ENCODE measurements around the gene PTPRK.

The PTPRK gene

DNA sequence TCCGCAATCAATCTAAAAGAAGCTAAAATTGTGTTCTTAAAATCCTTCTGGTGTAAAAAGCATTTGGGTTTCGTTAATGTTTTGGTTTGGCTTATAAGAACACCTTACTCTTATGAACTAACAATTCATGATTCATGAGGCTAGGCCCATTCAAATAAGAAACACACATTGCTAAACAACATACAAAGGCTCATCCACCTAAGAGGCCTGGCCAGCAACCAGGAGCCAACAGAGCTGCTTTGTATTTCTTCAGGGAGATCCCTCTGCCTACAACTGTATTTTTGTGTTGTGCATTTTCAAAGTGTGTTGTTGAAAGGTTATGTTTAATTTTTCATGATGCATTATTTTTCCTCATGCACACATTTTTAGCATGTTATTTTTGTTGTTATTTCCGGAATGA, 98.6 kb downstream of the PTPRK start:
- H3K27ac ChIP-seq = no peak overlapping the region
- TF ChIP-seq, protein P1, sequence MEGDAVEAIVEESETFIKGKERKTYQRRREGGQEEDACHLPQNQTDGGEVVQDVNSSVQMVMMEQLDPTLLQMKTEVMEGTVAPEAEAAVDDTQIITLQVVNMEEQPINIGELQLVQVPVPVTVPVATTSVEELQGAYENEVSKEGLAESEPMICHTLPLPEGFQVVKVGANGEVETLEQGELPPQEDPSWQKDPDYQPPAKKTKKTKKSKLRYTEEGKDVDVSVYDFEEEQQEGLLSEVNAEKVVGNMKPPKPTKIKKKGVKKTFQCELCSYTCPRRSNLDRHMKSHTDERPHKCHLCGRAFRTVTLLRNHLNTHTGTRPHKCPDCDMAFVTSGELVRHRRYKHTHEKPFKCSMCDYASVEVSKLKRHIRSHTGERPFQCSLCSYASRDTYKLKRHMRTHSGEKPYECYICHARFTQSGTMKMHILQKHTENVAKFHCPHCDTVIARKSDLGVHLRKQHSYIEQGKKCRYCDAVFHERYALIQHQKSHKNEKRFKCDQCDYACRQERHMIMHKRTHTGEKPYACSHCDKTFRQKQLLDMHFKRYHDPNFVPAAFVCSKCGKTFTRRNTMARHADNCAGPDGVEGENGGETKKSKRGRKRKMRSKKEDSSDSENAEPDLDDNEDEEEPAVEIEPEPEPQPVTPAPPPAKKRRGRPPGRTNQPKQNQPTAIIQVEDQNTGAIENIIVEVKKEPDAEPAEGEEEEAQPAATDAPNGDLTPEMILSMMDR (conservative IDR thresholded peaks at IDR 0.05) = no peak

DNA sequence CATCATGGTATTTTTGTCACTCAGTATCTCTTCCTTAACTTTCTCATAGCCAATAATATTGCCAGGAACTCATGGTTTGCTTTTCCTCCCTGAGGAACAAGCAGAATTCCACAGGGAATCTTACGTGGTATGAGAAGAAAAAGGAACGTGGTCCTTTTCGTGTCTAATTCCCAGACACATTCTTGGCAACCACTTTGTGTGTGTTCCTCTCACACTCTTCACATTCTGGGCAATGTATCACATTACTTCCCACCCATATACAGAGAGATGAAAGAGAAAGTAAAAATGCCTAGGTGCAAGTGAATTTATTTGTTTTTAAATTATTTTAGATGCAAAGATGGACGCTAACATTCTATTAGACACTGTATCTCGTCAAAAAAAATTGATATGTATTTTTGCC, 102.7 kb downstream of the PTPRK start:
- TF ChIP-seq, protein P1 (conservative IDR thresholded peaks at IDR 0.05) = no peak
- H3K27ac ChIP-seq = no peak overlapping the region

DNA sequence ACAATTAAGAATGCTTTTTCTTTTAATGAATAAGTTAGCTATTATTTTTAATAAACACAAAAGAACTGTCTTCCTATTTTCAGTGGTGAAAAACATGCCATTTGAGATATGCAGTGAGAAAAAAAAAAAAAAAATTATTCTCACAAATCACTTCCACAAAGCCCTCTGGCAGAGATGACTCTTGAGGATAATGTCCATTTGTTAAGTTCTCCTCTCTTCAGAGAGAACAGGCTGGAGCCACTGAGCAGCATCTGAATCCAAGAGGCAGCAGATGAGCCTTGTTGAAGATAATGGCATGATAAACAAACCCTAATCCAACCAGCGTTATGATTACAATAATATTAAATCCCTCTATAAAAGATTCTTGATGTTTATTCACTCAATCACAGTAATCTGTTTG, 105.0 kb downstream of the PTPRK start:
- TF ChIP-seq, protein P1 (conservative IDR thresholded peaks at IDR 0.05) = no peak
- no peak overlapping the region for H3K27ac ChIP-seq

DNA sequence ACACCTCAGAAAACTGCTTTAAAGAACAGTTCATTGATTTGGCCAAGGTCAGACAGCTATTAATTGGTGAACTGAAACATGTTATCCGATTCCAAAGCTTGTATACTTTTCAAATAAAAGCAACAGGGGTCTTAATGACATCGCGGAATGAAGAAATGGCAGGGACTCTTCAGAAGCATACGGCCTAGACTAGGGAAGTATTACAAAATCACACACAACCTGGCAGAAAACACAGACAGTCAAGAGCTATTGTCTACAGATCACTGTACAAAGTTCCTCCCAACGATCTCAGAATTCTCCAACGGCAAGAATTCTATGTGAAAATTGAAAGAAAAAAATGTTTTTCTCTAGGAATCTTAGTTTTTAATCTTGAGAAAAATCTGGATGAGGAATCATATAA, 105.5 kb downstream of the PTPRK start:
- TF ChIP-seq, protein P1 (conservative IDR thresholded peaks at IDR 0.05) = no peak
- no peak overlapping the region for H3K27ac ChIP-seq

DNA sequence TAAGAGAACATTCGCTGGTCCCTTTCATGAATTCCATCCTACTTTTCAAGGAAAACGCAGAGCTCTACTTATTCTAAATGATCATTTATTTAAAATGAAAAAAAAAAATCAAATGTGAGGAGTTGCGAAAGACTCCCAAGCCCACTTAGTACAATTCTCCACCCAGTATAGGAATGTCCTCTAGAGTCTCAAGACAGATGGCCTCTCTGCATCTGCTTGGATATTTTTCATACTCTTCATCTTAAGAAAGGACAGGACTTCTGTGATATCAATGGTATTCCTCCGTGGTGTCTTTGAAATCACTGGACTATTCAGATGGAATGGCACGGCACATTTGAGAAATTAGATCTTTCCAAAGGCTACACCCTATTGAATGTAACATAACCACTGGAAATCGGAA, 107.1 kb downstream of the PTPRK start:
- no peak overlapping the region for H3K27ac ChIP-seq
- TF ChIP-seq, protein P1 (conservative IDR thresholded peaks at IDR 0.05) = no peak

DNA sequence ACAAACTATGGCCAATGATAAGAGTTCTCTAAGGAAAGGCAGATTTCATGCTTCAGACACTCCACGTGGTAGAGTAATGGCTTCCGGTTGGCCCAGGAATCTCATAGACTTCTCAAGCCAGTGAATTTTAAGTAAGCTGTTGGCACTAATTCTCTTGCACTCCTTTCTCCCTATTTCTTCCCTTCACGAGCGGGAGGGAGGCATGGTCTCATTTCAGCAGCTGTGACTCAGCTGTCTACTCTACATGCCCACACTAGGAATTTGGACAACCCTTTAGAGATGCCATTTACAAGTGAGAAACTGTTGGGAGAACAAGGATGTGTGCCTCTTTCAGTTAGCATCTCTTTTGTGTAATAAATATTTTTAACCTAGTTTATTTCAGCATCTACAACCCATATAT, 107.7 kb downstream of the PTPRK start:
- H3K27ac ChIP-seq = no peak overlapping the region
- TF ChIP-seq, protein P1 (conservative IDR thresholded peaks at IDR 0.05) = no peak

DNA sequence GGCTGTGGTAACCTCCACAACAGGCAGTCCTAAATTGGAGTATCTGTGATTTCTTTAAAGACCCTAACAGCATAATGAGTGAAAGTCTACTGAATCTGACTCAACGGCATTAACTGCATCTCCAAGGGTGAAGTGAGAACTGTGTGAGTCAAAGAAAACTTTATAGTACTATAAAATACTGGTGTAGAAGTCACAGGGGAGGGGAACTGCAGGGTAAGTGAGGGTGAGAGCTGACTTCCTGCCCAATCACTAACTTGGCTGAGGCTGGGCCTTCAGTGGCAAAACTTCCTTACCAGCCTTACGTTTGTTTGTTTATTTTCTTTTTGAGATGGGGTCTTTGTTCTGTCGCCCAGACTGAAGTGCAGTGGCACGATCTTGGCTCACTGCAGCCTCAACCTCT, 109.8 kb downstream of the PTPRK start:
- TF ChIP-seq, protein P1 (conservative IDR thresholded peaks at IDR 0.05) = no peak
- H3K27ac ChIP-seq = no peak overlapping the region

DNA sequence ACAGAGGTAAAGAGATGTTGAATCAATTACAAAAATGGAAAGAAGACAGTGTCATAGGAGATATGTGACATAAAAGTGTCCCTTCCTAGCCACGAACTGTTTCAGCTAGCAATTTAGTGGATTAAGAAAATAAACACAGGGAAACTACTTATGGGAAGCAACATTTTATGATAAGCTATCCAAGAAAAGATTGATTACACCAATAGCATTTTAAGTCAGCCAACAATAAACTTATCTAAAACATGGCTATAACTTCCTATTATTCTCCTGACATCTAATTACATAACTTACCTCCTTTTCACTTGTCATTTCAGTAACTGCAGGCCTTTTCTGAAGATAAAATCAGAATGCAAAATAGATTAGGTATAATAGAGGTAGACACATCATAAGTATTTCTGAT, 111.4 kb downstream of the PTPRK start:
- TF ChIP-seq, protein P1 (conservative IDR thresholded peaks at IDR 0.05) = no peak
- no peak overlapping the region for H3K27ac ChIP-seq

All from VCaP (cell line).